NT2/D1 (cell line): ENCODE measurements around the gene SLC4A4.

Source experiments
- YY1 ChIP-seq: IDR thresholded peaks from 2 replicates; pipeline ENCODE4 v1.6.1; 2011; ENCODE audit not compliant: insufficient read length, insufficient read depth
- ZNF274 ChIP-seq: IDR thresholded peaks from 2 replicates; pipeline ENCODE4 v1.6.1; 2011; ENCODE audit warnings: mild to moderate bottlenecking, low read depth, low read length

GRCh38 chr4:71564775-71565174 lies 226.0 kb downstream of the SLC4A4 start:
- TF ChIP-seq YY1 = no peak
- TF ChIP-seq ZNF274 = no peak
